Gastrocnemius medialis (tissue), 4 donors: Measurements from ENCODE around the gene ARHGEF37.

ENCODE experiments used
- CTCF ChIP-seq, 5 experiments: fragments of 450-650 bp in 3 of 5; fragments of 200-600 bp in 2 of 5; sonication (generic) in 2 of 5; IDR thresholded peaks in 4 of 5; conservative IDR thresholded peaks in 1 of 5; 1 replicate in 4 of 5; 2 replicates in 1 of 5; pipeline ENCODE4 v1.5.1; 2016 to 2019; ENCODE audit warnings: antibody characterized with exemption in 5 of 5, mild to moderate bottlenecking in 3 of 5, moderate library complexity in 3 of 5
- POLR2A ChIP-seq, 2 donors: fragments of 450-650 bp; IDR thresholded peaks; one replicate each; pipeline ENCODE4 v1.6.1; 2017; ENCODE audit warnings: antibody characterized with exemption in 2 of 2, mild to moderate bottlenecking in 2 of 2, moderate library complexity in 2 of 2

- TF ChIP-seq CTCF (IDR thresholded peaks at IDR 0.05 in 4 of 5, conservative IDR thresholded peaks at IDR 0.05 in 1 of 5) (no peak), POLR2A (IDR thresholded peaks at IDR 0.05) (no peak)
Observed at GRCh38 chr5:149543361-149544027, 37.8 kb upstream of the ARHGEF37 start.
